ENCODE results near the gene H2BK1.
A peak's percentile ranks its signal among the peaks of the same experiment; 100 is the strongest.

The H2BK1 gene

GRCh38 chr7:151231080-151231479 is 20.8 kb upstream of the H2BK1 start:
- DNase-seq: no peak

- no peak for DNase-seq
These were observed 19.0 kb upstream of the H2BK1 start for GRCh38 chr7:151229249-151229648.

GRCh38 chr7:151228024-151228866 is 18.0 kb upstream of the H2BK1 start:
- DNase-seq: no peak

- peak; percentile 100 for DNase-seq
These were observed 16.8 kb upstream of the H2BK1 start, which contains the start of gene ABCF2 for GRCh38 chr7:151226875-151227782. ABCF2 (minus strand) TSS chr7:151227205; CDS start chr7:151226458, 747 bp downstream.

- no peak for DNase-seq
These were observed 16.2 kb upstream of the H2BK1 start for GRCh38 chr7:151226560-151226874.

GRCh38 chr7:151225948-151226510 is 15.7 kb upstream of the H2BK1 start:
- no peak for DNase-seq

GRCh38 chr7:151223728-151224127 is 13.4 kb upstream of the H2BK1 start:
- DNase-seq: no peak

GRCh38 chr7:151218170-151218569 is 7.9 kb upstream of the H2BK1 start:
- DNase-seq: no peak

- DNase-seq: no peak
These were observed 5.1 kb upstream of the H2BK1 start for GRCh38 chr7:151215396-151215795.

- no peak for DNase-seq
These were observed 3.5 kb upstream of the H2BK1 start for GRCh38 chr7:151213826-151214225.

GRCh38 chr7:151212626-151213025 is 2.3 kb upstream of the H2BK1 start:
- DNase-seq: no peak

- DNase-seq: no peak
These were observed 976 bp upstream of the H2BK1 start for GRCh38 chr7:151211155-151211772.

- no peak for DNase-seq
These were observed 700 bp downstream of the H2BK1 start for GRCh38 chr7:151209588-151209987.

GRCh38 chr7:151208253-151208862 is 1.9 kb downstream of the H2BK1 start:
- DNase-seq: no peak

- no peak for DNase-seq
These were observed 2.5 kb downstream of the H2BK1 start for GRCh38 chr7:151207804-151208203.

GRCh38 chr7:151207315-151207714 is 3.0 kb downstream of the H2BK1 start:
- DNase-seq: no peak

- no peak for DNase-seq
These were observed 3.4 kb downstream of the H2BK1 start for GRCh38 chr7:151206914-151207313.

- DNase-seq: no peak
These were observed 4.6 kb downstream of the H2BK1 start for GRCh38 chr7:151205730-151206129.

- DNase-seq: no peak
These were observed 5.8 kb downstream of the H2BK1 start for GRCh38 chr7:151204383-151205032.

- no peak for DNase-seq
These were observed 7.5 kb downstream of the H2BK1 start for GRCh38 chr7:151202836-151203235.

- no peak for DNase-seq
These were observed 8.5 kb downstream of the H2BK1 start for GRCh38 chr7:151201751-151202150.

GRCh38 chr7:151201344-151201743 is 8.9 kb downstream of the H2BK1 start:
- no peak for DNase-seq

Measured in femur (tissue), 1 donor.